RWPE1 (cell line): ENCODE results near the gene MINDY3.

Source experiments
- CTCF ChIA-PET: fragments of 350-600 bp; sonication (Branson Sonifier 250); formaldehyde crosslinking; extraction: SDS; loops from one replicate; lab custom pipeline; 2021; lab: Yijun Ruan, JAX
- POLR2A ChIA-PET: fragments of 400-600 bp; formaldehyde crosslinking; extraction: SDS; loops from one replicate; lab custom pipeline; 2020; ENCODE audit warnings: antibody characterized with exemption; ENCODE audit not compliant: low non-redundant PET; lab: Yijun Ruan, JAX
- DNase-seq: peaks from one replicate; pipeline ENCODE4 v3.0.0; 2012; ENCODE audit warnings: low spot score
- H3K27ac ChIP-seq: fragments of 450-650 bp; 2 replicates; pipeline ENCODE4 v1.5.1; 2017
- TF ChIP-seq, protein P1 (sequence below): fragments of 450-650 bp; conservative IDR thresholded peaks from 2 replicates; pipeline ENCODE4 v1.5.1; 2017; ENCODE audit warnings: low read depth, mild to moderate bottlenecking

The MINDY3 gene

DNA sequence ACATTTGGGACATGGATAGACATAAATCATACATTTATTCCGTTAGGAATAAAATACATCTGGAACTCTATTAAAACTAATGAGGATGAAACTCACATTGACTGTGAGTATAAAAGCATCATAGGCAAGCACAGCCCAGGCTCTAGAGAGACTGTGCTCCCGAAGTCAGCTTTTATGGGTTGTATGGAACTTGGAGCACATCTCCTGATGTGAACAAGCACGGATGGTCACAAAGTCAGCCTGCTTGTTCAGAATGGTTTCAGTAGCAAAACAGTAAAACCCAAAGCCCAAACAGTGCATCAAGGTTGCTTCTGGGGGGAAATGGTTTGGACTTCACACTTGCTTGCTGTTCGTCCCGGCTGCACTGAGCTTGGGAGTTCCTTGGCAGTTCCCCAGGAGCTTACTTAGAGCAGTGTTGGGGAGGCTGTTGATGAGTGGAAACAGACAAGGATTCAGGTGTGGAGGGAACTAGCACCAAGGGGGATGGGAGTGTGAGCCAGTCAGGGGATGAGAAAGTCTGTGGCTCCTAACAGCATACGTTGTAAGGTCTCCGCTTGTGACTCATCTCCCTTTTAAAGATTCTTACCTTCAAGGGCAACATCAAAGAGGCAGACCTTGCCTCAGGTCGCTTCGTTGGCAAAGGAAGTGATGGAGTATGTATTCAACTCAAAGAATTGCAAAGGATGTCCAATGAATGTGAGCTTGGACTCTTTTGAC, 120.9 kb downstream of the MINDY3 start:
- ChIA-PET CTCF (interaction anchor here (0.6 kb wide), 1 partner anchor 21 kb away, joined by 3 read pairs; no protein-coding TSS in a partner anchor), POLR2A (no interaction called here)
- no peak overlapping the region for H3K27ac ChIP-seq
- DNase-seq: no peak
- TF ChIP-seq, protein P1, sequence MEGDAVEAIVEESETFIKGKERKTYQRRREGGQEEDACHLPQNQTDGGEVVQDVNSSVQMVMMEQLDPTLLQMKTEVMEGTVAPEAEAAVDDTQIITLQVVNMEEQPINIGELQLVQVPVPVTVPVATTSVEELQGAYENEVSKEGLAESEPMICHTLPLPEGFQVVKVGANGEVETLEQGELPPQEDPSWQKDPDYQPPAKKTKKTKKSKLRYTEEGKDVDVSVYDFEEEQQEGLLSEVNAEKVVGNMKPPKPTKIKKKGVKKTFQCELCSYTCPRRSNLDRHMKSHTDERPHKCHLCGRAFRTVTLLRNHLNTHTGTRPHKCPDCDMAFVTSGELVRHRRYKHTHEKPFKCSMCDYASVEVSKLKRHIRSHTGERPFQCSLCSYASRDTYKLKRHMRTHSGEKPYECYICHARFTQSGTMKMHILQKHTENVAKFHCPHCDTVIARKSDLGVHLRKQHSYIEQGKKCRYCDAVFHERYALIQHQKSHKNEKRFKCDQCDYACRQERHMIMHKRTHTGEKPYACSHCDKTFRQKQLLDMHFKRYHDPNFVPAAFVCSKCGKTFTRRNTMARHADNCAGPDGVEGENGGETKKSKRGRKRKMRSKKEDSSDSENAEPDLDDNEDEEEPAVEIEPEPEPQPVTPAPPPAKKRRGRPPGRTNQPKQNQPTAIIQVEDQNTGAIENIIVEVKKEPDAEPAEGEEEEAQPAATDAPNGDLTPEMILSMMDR: no peak

DNA sequence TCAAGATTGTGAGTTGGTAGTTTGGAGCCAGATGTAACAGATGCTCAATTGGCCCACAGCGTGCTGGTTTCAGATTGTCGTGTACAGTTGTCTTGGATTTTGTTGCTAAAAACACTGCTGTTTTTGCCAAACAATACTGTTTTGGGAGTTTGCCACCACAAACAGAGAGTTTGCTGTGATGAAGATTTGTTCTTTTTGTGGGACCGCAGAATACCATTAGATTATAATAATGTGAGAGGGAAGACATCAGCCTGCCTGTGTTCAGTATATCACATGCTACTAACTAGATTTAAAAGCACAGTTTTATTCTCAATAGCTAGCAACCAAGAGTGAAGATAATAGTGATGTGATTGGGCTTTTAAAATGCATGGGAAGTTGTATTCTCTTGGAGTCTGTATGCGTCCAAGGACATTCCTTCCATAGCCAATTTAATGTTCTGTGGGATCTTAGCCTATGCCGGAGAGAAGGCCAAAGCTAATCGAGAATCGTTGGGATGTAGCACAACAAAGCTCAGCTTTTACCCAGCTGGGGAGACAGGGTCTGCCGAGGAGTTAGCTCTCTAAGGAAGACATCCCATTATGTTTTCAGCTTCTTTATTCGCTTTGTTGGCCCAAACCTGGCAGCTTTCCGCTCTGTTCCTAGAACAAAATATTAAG, 121.9 kb downstream of the MINDY3 start:
- TF ChIP-seq, protein P1: no peak
- ChIA-PET POLR2A (no interaction called here), CTCF (no interaction called here)
- no peak overlapping the region for H3K27ac ChIP-seq
- DNase-seq: no peak

DNA sequence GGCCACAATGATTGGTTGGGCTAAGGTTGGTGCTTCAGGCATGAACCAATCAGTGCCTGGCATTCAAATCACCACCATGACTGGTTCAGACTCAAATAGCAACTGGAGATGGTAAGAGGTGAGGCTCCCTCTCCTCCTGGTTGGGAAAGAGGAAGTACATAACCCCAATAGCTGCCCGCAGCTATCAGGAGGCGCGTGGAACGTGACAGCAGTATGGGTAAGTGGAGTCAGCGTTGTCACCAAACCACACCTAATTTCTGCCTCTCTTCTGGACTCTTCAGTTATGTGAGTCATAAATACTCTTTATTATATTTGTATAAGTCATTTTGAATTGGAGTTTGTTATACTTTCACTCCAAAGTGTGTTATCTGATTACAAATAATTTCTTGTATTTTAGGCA, 122.7 kb downstream of the MINDY3 start:
- ChIA-PET POLR2A (no interaction called here), CTCF (no interaction called here)
- DNase-seq: no peak
- TF ChIP-seq, protein P1: no peak
- no peak overlapping the region for H3K27ac ChIP-seq

DNA sequence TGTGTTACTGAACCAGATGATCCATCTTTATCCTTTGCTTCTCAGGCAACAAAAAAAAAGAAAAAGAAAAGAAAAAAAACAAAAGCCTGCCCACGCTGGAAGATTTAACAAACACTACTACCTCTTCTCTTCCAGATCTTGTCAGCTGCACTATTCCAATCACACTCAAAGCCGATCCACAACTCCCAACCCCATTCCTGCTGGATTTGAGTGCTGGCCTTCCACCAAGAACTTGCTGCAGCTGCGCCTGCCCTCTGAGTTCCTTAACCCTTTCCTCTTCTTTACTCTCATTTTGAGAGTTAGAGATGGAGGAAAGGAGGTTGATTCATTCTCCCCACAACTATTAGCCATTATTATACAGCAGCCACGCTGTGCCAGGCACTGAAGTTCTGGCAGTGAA, 124.5 kb downstream of the MINDY3 start:
- TF ChIP-seq, protein P1: no peak
- no peak overlapping the region for H3K27ac ChIP-seq
- DNase-seq: no peak
- CTCF ChIA-PET: no interaction called here
- POLR2A ChIA-PET: no interaction called here

DNA sequence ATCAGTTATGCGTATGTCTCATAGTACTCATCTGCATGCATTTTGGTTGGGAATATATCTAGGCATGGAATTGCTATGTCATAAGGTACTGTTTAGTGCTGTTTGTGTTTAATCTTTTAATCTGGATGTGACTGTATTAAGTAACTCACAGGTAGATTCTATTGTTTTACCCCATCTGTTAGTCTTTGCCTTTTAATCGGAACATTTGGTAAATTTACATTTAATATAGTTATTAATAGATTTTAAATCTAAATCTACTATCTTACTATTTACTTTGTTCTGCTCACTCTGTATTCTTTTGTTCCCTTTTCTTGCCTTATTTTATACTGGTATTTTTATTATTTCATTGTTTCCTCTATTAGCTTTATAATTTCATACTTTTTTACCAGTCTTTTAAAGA, 130.0 kb downstream of the MINDY3 start:
- H3K27ac ChIP-seq: no peak overlapping the region
- DNase-seq: no peak
- POLR2A ChIA-PET: no interaction called here
- TF ChIP-seq, protein P1: no peak
- CTCF ChIA-PET: interaction anchor here (0.6 to 1.3 kb wide), 2 partner anchors 106 to 145 kb away, joined by 3 read pairs; no protein-coding TSS in a partner anchor

DNA sequence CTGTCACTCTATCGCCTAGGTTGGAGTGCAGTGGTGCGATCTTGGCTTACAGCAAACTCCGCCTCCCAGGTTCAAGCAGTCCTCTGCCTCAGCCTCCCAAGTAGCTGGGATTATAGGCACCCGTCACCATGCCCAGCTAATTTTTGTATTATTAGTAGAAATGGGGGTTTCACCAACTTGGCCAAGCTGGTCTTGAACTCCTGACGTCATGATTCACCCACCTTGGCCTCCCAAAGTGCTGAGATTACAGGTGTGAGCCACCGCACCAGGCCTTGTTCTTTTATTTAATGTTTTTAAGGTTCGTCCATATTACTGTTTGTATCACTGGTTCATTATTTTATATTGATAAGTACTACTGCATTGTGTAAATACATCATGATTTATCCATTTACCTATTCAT, 130.4 kb downstream of the MINDY3 start:
- DNase-seq: no peak
- CTCF ChIA-PET: interaction anchor here (0.6 to 1.3 kb wide), 4 partner anchors 18 to 816 kb away, joined by 3 to 8 read pairs (median 4); no protein-coding TSS in a partner anchor
- H3K27ac ChIP-seq: no peak overlapping the region
- TF ChIP-seq, protein P1: no peak
- POLR2A ChIA-PET: no interaction called here
